ENCODE measurements around the gene ENG.
"Not testable (repeated sequence)": the region's sequence is repeated elsewhere in the genome, so short reads cannot be mapped to it uniquely, and the experiment has no call there.

The ENG gene

DNA sequence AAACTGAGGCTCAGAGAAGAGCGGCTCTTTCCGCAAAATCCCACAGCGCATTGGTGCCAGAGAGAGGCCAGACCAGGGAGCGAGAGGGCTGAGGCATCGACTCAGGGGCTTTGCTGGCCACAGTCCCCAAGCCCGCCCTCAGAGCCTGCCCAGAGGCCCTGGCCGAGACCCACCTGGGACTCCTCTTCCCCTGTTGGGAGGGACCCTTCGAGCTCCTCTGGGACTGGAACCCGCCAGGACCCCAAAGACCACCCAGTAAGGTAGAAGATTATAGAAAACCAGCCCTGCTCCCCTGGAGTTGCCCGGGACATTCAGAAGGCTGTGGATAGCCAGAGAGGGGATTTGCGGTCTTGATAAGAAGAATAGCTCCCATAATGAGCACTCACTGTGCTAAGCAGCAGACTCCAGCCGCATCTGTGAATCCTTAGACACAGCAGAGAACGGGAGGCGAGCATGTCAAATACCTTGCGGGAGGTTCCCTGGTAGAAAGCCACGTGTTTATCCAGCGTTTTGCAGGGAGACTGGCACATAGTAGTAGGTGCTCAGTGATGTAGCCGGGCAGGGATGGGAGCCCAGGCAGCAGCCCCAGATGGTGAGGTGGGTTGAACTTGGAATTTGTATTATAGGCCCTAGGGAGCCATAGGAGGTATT is 23.7 kb upstream of the ENG start:
- DNase-seq (ENCODE audit: low spot score) = no peak

DNA sequence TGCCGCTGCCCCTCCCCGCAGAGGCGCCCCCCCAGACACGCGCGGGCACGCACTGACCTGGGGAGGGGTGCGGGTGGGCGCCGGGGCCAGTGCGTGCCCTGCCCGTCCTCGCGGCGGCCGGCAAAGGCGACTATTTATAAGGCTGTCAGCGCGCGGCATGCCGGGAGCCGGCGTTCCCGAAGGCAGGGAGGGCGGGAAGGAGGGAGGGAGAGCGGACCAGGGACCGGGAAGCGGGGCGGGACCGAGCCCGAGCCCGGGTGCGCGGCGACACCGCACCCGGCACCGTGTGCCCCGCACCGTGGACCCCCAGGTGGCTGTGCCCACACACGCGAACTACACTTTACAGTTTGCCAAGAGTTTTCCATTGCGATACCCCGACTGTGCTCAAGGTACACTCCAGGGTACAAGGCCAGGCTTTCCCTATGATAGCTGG is 23.1 kb upstream of the ENG start, which contains the start of gene AK1:
TSS of gene AK1 (minus strand) at position 110 of the 433 bp plus-strand sequence. CDS start 3,058 bp downstream, outside the sequence.
- peak; percentile 75 for DNase-seq (ENCODE audit: low spot score)

DNA sequence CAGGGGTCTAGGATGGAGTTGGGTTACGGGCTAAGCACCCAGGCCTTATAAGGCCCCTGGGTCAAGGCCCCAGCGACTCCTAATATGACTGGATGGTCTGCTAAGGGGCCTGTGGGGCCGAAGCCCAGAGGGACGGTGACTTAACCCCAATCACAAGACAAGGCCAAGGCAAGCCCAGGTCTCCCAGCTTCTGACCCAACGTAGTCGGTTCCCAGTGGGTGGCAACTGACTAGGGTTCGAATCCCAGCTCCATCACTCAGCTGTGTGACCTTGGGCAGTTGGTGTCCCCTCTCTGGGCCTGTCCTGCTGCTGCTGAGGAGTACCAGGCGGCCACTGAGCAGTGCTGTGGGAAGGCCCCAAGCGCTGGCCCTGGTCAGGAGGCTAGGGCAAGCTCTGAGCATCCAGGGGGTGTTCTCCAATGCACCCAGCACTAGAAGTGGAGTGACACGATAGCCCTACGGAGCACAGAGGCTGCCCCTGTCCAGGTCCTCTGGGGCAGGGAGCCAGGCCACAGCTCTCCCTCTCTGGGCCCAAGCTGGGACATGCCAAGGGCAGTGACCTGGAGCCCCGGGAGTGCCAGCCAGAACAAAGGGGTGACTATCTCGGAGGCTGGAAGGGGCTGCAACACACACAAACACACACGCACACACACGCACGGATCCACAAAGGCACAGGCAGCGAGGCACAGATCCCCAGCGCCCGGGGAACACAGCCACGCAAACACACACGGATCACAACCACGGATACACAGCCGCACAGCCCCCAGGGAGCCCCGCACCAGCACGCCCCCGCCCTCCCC is 22.5 kb upstream of the ENG start:
- DNase-seq (ENCODE audit: low spot score) = no peak

DNA sequence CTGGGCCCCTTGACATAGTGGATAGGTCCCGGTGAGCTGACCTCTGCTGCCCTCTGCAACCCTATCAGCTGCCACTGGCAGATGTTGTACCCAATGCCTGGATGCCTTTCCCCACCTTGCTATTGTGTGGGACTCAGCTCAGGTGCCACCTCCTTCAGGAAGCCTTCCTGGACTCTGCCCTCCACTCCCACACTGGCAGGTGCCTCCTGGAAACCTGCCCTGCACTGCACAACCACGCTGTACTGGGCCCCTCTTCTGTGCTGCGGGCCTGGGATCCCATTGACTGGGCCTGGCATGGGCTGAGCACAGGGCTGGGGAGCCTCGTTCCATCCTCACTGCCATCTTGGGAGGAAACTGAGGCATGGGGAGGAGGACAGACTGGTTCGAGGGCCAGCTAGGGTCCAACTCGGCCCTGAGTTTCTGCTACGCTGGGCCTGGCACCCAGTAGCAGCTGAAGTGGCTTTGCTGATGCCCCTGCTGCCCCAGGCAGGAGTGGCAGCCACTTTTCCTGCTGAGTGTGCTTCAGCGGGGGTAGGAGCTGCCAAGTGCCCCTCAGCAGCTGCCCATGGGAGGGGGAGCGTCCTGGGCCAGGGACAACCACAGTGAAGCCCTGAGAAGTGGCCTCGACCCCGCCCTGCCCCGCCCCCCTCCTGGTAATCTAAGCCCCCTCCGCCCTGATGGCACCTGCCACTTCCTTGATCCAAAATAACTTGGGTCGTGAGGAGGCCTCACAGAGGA is 21.7 kb upstream of the ENG start:
- no peak for DNase-seq (ENCODE audit: low spot score)

DNA sequence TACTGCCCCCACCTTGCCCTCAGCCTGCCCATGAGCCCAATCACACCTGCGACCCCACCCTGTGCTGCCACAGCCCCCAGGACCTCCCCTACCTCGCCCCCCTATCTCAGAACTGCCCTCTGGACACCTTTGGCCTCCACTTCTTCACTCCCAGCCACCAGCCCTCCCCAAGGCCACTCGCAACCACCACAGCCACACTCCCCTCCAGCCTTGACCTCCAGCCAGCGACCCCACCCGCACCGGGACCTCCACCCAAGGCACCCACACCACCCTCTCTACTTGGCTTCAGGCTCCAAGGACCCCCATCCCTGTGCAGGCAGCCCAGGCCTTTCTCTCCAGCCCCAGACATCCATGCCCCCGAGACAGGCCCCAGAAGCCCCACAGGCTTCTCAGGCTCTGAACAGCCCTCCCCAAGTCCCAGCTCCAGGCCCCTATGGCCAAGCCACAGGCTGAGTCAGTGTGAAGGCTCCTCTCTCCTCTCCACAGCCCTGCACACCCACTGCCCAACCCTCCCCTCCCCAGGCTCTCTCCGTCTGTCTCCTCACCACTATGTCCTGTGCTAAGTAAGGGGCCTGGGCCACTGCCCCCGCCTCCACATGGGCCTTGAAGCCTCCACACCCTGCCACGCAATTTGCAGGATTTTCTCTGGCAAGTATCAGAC is 21.0 kb upstream of the ENG start:
- DNase-seq (ENCODE audit: low spot score) = no peak

DNA sequence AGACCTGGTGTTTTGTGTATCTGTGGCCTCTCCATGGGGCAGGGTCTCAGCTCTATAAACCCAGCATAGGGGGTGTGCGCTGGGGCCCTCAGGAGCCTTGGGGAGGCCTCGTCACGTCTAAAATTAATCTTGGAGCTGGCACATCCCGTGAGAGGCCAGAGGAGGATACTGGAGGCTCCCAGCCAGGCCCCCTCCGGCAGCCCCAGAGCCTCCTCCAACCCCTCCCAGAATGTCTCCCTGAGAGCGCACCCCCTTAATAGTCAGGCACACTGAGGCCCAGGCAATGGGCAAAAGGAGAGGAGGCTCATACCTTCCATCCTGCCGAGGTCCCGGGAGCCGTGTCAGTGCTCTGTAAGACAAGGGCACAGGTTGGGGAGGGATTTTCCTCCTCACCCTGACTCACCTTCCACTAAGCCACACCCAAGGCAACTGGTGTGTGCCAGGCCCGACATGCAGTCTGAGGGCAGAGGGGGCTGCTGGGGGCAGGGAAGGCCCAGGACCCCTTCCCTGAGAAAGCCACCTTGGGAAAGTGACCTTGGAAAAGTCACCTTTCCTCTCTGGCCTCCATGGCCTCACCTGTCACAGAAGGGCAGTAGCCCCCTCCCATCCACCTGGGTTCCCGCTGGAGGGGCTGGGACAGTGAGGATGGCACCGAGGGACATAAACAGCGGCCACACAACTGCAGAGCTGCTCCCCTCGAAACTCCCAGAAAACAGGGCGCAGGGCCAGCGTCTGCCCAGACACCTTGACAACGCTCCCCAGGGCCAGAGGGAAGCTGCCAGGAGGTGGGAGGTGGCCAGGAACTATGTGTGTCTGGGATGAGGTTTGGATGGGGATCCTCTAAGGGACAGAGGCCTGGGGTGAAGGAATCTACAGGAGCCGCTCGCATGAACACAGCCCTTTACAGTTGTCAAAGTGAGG is 20.1 kb upstream of the ENG start:
- no peak for DNase-seq (ENCODE audit: low spot score)

DNA sequence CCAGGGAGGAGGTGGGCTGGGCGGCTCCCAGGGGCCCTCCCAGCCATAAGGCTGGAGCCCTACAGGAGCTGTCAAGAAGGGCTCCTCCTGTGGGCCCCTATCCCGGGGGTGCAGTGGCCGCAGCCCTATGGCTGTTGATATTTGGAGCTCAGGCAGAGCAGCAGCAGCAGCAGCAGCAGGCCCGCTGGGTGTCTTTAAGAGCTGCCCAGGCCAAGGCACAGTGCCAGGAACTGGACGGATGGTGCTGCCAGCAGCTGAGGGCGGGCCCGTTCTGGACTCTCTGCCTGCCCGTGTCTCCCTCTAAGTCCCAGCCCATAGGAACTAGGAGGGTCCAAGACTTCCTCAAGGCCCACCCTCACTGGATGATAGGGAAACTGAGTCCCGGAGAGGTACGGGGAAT is 19.4 kb upstream of the ENG start:
- DNase-seq (ENCODE audit: low spot score) = no peak

DNA sequence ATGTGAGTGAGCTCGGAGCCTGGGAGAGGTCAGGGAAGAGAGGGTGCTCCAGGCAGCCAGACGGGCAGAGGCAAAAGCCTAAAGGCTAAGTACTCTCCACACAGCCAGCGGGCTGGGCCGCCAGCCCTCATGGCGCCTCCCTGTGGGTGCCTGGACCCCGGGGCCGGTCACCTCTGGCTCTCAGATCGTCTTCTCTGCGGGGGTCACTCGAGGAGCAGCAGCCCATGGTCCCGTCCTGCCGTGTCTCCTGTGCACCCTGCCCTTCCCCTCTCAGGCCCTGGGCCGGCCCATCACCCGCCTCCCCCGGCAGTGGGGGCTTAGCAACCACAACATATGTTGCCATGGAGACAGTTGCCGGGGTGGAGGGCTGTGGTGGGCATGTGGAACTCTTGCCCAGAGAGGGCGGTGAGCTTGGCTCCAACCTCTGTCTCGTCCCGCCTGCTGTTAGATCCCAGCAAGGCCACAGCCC is 18.8 kb upstream of the ENG start:
- DNase-seq (ENCODE audit: low spot score) = no peak

DNA sequence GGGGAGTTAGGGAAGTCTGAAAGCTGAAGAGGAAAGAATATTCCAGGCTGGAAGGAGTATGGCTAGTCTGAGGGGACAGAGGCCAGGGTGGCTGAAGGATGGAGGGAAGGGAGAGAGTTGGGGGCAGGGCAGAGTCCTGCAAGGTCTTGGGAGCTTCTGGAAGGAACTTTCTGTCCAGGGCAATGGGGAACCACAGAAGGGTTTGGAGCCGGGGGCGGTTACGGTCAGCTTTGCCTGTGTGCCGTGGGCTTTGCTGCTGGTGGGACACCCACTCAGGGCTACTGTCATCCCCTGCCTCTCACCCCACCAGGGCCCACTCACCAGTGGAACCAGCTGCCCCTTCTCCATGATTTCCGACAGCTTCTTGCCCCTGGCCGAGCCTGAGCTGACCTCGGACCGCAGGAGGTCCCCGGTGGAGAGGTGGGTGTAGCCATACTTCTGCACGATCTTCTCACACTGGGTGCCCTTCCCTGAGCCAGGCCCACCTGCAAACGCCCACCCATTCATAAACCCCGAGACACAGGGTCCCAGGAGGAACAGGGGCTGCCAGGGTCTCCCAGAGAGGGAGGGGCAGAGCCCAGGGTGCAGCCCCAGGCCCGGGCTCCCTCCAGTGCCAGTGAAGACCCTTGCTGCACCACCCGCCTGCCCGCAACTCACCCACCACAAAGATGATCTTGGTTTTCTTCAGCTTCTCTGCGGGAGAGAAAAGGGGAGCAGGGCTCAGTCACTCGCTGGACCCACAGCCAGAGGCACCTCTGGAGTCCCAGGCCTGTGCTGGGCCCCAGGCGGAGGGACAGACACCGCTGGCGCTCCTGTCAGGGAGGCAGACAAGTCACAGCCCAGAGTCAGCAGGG is 18.1 kb upstream of the ENG start:
- DNase-seq (ENCODE audit: low spot score) = no peak

DNA sequence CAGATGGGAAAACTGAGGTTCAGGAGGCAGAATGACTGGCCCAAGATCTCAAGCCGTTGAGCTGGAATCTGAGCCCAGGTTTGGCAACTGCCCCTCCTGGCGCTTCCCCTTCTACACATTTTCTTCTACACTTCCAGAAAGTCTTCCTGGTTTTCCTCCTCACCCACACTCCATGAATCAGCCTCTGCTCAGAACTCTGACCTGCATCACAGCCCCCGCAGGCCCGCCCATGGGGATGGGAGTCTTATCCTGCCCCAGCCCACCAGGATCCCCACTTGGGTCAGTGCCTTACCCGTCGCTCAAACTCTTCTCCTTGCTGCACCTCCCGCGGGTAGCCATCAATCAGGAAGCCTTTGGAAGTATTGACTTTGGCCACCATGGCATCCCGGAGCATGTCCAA is 17.1 kb upstream of the ENG start:
- DNase-seq (ENCODE audit: low spot score) = no peak

DNA sequence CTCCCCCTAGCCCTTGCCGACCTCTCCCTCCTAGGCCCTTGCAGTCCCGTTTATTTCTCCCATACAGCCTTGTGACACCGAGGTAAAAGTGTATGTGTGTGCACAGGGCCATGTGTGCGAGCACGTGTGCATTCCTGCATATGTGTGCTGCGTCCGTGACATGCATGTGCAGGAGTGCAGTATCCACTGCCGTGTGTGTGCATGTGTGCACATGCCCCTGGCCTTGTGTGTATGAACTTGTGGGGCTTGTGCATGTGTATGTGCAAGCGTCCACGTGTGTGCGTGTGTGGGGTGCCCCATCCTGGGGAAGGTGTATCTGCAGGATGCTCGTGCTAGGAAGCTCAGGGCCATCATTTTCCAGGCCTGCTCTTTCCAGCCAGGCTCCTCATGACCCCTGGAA is 16.4 kb upstream of the ENG start:
- DNase-seq (ENCODE audit: low spot score) = no peak

DNA sequence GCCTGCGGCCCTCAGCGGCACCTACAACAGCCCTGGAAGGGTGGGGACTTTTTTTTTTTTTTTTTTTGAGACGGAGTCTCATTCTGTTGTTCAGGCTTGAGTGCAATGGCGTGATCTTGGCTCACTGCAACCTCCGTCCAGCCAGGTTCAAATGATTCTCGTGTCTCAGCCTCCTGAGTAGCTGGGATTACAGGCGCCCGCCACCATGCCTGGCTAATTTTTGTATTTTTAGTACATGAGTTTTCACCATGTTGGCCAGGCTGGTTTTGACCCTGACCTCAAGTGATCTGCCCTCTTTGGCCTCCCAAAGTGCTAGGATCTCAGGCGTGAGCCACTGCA is 15.7 kb upstream of the ENG start:
- DNase-seq (ENCODE audit: low spot score) = not testable (repeated sequence)

DNA sequence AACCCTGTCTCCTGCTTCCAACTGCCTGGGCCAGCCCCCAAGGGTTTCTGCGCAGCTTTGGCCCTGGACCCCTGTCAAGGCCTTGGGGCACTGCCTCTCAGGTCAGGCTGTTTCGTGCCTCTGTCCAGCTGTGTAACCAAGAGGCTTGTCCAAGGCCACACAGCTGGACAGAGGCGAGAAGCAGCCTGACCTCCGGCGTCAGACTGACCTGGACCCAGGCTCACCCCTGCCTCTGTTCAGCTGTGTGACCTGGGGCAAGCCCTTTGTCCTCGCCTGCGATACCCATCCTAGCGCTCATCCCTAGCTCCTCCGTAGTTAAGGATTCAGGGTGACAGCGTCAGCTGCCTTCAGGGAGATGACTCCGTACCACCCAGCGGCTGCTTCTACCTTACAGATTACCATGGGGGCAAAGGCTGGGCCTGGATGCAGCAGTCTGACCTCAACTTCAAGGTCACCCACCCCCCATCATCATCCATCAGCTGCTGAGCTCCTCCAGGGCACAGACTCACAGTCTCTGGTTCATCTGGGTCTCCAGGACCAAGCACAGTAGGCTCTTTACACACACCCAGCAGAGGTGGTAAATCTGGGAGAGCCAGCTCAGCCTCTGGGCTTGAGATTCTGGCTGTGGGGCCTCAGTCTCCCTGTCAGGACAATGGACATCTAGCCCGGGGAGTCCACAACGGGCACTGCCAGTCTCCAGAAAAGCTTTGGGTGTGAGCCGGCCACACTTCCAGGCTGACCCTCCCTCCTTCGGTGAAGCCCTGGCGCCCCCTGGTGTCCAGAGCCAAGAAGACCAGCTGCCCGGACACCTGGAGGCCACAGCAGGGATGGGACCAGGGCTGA is 15.1 kb upstream of the ENG start:
- peak; percentile 77 for DNase-seq (ENCODE audit: low spot score)

DNA sequence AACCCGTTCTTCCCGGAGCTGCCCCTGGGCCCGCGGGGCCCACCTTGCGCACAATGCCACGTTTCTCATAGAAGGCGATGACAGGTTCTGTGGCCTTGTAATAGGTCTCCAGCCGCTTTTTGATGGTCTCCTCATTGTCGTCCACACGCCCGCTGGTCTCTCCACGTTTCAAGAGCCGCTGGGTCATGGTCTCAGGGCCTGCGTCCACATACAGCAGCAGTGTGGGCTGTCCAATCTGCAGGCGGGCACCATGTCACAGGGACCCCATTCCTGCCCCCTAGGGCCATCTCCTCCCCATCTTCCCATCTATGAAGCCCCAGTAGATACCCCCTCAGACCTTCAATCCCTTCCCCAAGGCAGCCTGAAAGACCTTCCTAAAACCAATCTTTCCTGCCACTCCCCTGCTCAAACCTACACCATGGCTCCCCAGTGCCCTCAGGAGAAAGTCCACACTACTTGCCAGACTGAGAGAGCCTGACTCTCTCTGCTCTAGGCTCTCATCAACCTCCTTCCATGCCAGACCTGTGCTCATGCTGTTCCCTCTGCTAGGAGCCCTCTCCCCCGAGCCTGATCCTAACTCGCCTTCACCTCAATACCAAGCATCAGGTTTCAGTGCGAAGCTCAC is 13.9 kb upstream of the ENG start:
- DNase-seq (ENCODE audit: low spot score) = no peak

DNA sequence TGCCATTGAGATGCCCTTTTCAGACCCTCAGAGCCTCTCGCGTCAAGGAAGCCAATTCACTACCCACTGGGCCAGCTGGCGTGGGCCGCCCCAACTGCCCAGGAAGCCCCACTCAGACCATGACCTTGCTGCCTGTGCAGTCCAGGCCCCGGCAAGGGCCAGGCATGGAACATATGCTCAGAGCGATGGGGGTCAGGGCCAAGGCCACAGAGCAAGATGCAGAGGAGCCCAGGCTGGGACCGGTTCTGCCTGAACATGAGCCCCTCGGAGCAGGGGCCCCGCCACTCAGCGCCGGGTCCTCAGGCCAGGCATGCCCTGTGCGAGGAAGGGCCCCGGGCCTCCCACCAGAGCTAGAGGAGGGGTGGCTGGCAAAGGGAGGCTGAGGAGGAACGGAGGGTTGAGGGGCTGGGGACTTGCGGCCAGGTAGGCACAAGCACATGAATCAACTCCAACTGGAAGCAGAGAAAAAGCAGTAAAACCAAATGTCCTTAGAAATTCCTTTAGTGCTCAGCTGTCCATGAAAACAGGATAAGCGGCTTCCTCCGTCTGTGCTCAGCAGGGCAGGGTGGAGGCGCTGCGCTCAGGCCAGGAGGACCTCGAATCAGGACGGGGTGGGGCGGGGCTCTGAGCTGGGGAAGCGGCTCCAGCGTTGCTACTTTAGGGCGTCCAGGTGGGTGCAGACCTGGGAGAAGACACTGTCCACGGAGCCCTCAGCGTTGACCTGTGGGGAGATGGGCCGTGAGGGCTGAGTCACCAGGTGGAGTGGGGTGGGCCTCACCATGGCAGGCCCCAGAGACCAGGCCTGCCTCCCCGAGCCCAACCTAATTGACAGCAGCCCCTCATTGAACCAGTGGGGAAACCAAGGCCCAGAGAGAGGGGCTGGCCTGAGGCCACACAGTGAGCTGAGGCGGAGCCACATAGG is 13.2 kb upstream of the ENG start:
- no peak for DNase-seq (ENCODE audit: low spot score)

DNA sequence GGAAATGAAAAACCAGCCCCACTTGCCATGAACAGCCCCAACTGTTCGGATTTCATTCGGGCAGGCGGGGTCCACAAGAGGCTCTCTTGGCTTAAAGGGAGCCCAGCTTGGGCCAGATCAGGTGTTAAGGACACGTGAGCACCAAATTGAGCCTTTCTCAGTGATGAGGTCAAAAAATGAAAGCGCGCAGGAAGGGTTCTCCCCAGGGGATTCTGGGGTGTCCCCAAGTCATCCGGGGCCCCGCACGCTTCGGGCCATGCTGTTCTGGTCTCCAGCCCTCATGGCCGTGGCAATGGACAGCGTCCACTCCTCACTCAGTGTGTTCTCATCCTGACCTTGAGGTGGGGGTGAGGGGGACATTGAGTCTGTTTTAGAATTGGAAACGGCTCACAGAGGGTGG is 12.1 kb upstream of the ENG start:
- DNase-seq (ENCODE audit: low spot score) = no peak

DNA sequence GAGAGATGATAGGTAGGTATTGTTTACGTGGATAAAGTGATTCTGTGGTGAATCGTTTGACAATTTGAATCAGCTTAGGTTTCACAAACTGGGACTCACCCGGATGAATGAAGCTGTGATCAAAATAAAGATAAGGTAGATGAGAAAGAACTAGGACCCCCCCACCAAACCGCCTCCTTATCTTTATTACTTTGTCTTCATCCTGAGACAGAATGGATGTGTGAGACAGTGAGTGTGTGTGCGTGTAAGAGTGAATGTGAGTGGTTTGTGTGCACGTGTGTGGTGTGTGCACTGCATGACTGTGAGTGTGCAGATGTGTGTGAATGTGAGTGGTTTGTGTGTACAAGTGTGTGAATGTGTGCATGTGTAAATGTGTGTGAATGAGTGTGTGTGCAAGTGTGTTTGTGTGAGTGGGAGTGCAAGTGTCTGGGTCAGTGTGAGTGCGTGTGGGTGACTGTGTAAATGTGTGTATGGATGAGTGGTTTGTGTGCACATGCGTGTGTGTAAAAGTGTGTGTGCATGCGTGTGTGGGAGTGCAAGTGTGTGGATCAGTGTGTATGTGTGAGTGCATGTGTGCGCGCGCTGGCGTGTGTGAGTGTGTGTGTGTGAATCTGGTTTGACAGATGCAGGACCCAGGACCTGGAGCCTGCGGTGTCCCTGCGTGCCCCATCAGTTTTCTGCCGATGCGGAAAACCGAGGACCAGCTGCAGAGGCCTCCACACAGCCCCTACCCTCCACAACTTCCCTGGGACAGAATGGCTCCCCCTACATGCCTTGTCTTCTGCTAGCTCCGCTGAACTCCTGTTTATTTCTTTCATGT is 11.4 kb upstream of the ENG start:
- DNase-seq (ENCODE audit: low spot score) = no peak
